ENCODE data around the gene LRAT.

DNA sequence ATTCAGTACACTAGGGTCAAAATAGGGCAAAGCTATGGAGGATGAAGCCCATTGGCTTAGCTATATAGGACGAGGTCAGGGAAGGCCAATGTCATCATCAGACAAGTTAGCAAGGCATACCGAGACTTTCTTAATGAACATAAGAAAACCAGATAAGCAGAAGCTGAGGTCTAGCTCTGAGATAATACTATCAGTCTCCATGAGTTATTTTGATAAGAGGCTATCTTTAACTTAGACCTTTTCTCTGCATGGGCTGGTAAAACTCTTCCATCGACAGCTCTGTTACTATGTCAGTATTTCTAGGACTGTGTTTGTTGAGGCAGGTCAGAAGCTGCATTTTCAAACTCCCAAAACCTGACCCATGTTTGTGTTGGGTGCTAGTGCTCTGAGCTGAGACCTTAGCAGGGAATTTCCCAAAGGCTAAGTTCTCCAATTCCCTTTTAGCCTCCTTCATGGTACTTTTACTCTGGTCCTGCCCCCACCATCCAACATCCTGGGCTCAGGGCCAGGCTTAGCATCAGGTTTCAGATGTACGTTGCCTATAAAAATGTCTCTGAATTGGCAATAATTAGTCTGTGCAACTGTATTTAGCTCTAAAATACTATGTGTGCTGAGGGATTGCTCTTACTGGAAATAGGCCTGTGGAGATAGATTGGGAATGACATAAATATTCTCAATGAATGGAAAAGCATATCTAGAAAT lies 29.3 kb upstream of the LRAT start:
- no peak for TF ChIP-seq CTCF (IDR thresholded peaks at IDR 0.05; ENCODE audit: borderline replicate concordance, extremely low read depth, low read length, poor library complexity, severe bottlenecking)
- no peak for TF ChIP-seq EZH2 (IDR thresholded peaks at IDR 0.05; ENCODE audit: borderline replicate concordance, low read depth, low read length, severe bottlenecking)
